Hair follicular keratinocyte (primary cell): ENCODE data around the gene EVA1C. TPM values are rescaled to one million over a fixed set of nuclear protein-coding genes. Genes with fewer than 3 reads are reported as not detected.

Source experiments
- total RNA-seq: library from RNA; depleted of rRNA; stranded (reverse); fragments of >200 nt; gene quantifications from 2 replicates; pipeline ENCODE4 v1.2.3, GENCODE V29; 2015

Gene EVA1C
- 8.4 and 21.5 TPM in 2 replicates for total RNA-seq

GRCh38 chr21:32412162-32413014 lies at the start of gene EVA1C:
Gene EVA1C, plus strand, starts transcription at chr21:32412706. Its CDS starts 148 bp downstream, at chr21:32412854.

GRCh38 chr21:32392880-32393676 lies 19.4 kb upstream of the EVA1C start, which contains the start of gene URB1:
Gene URB1, minus strand, starts transcription at chr21:32393012. Its CDS starts 102 bp downstream, at chr21:32392910.

Other genes starting within 250 kb of the EVA1C start
- gene MIS18A, start 133.7 kb upstream of the EVA1C start, total RNA-seq = 11.4 and 25.1 TPM in 2 replicates
- gene MRAP, start 113.9 kb upstream of the EVA1C start, total RNA-seq = not detected in 2 replicates
- 28.9 and 29.0 TPM in 2 replicates for gene URB1, start 19.7 kb upstream of the EVA1C start, total RNA-seq
- gene TCP10L, start 172.8 kb downstream of the EVA1C start, total RNA-seq = not detected in 2 replicates
- gene CFAP298, start 199.7 kb downstream of the EVA1C start, total RNA-seq = 40.4 and 58.9 TPM in 2 replicates